GM12878 (cell line): Measurements from ENCODE around the gene PDSS2.

ENCODE experiments used
- BACH1 ChIP-seq: fragments of 450-650 bp; IDR thresholded peaks from 2 replicates; pipeline ENCODE4 v1.6.1; 2017; ENCODE audit warnings: mild to moderate bottlenecking, borderline replicate concordance
- CEBPZ ChIP-seq: fragments of 150-350 bp; IDR thresholded peaks from 2 replicates; pipeline ENCODE4 v1.6.1; 2016; ENCODE audit warnings: low read depth, low read length
- CREM ChIP-seq: IDR thresholded peaks from 2 replicates; pipeline ENCODE4 v1.6.1; 2014; ENCODE audit warnings: antibody characterized with exemption, low read depth
- EGR1 ChIP-seq, 2 experiments: IDR thresholded peaks; 1 replicate in 1 of 2; 2 replicates in 1 of 2; pipeline ENCODE4 v1.6.1; 2011 to 2012; ENCODE audit warnings: low read depth in 2 of 2, low read length in 2 of 2, borderline replicate concordance in 1 of 2, mild to moderate bottlenecking in 1 of 2, moderate library complexity in 1 of 2
- EP300 ChIP-seq, 2 experiments: fragments of 150-350 bp in 1 of 2; IDR thresholded peaks; 2 replicates each; pipeline ENCODE4 v1.6.1; 2011 to 2012; ENCODE audit warnings: low read depth in 2 of 2, low read length in 2 of 2, borderline replicate concordance in 1 of 2, improper control_type of control experiment in 1 of 2, inconsistent platforms in 1 of 2; ENCODE audit not compliant: control insufficient read depth in 1 of 2
- FOS ChIP-seq: IDR thresholded peaks from 3 replicates; pipeline ENCODE4 v1.6.1; 2011; ENCODE audit warnings: borderline replicate concordance; ENCODE audit not compliant: insufficient read length; ENCODE audit errors: extremely low read depth
- STAT3 ChIP-seq: IDR thresholded peaks from 2 replicates; pipeline ENCODE4 v1.6.1; 2011; ENCODE audit warnings: low read depth, low read length, improper control_type of control experiment
- TCF12 ChIP-seq: IDR thresholded peaks from 2 replicates; pipeline ENCODE4 v1.6.1; 2011; ENCODE audit warnings: low read depth, mild to moderate bottlenecking, low read length
- ZZZ3 ChIP-seq: IDR thresholded peaks from 2 replicates; pipeline ENCODE4 v1.6.1; 2011; ENCODE audit warnings: low read depth; ENCODE audit not compliant: control insufficient read depth, insufficient read length

GRCh38 chr6:107504270-107505026, 45.1 kb upstream of the PDSS2 start:
- no peak for TF ChIP-seq CREM
- TF ChIP-seq EGR1 (IDR thresholded peaks at IDR 0.05; ENCODE audit: borderline replicate concordance in 1 of 2, low read depth in 2 of 2, low read length in 2 of 2) = no peak
- TF ChIP-seq CEBPZ = no peak
- no peak for TF ChIP-seq EP300 (IDR thresholded peaks at IDR 0.05; ENCODE audit: borderline replicate concordance in 1 of 2, control insufficient read depth in 1 of 2, low read depth in 2 of 2, low read length in 2 of 2)
- no peak for TF ChIP-seq TCF12
- TF ChIP-seq FOS = no peak
- no peak for TF ChIP-seq ZZZ3
- no peak for TF ChIP-seq BACH1
- TF ChIP-seq STAT3 = no peak
